ENCODE results near the gene FGD4. TPM values are rescaled to one million over a fixed set of nuclear protein-coding genes. Genes with fewer than 3 reads are reported as not detected.

Gene FGD4
- total and polyA plus RNA-seq, 9 of the 15 experiments (the other 6 are each of a cell fraction or from before 2014, with no cell fraction given) = 0.05 to 0.51 (median 0.27) TPM

GRCh38 chr12:32650508-32650907, 251.2 kb downstream of the FGD4 start:
- Histone ChIP-seq H3K9me1 (ENCODE audit: control insufficient read depth, insufficient read depth, low read length) (no peaks in the 10 kb centered on the region), H4K20me1 (replicated peaks; ENCODE audit: control insufficient read depth, insufficient read depth, low read length) (no peaks in the 10 kb centered on the region), H3K27me3 (ENCODE audit: control insufficient read depth in 2 of 2, insufficient read depth in 2 of 2, low read length in 2 of 2) (peaks cover 10 to 33% of the 10 kb centered on the region in 2 experiments; a peak in 4 of 5 replicates), H3K4me3 (no peak overlapping the region), H3K27ac (ENCODE audit: extremely low read depth, low read depth, low read length) (no peak overlapping the region), H3K4me1 (replicated peaks in 1 of 2; ENCODE audit: control insufficient read depth in 2 of 2, insufficient read depth in 2 of 2, low read length in 2 of 2) (no peaks in the 10 kb centered on the region), H3K4me2 (ENCODE audit: insufficient read depth, low read length) (no peak overlapping the region), H3K79me2 (ENCODE audit: control insufficient read depth, insufficient read depth, low read length) (no peaks in the 10 kb centered on the region), H2AFZ (ENCODE audit: low read depth, low read length) (no peak overlapping the region), H3K9me3 (replicated peaks; ENCODE audit: control insufficient read depth, insufficient read depth, low read depth, low read length) (no peaks in the 10 kb centered on the region), H3K9ac (ENCODE audit: insufficient read depth in 1 of 2, low read depth in 2 of 2, low read length in 2 of 2) (no peak overlapping the region), H3K36me3 (ENCODE audit: control insufficient read depth, insufficient read depth, low read length) (no peaks in the 10 kb centered on the region)
- FAIRE-seq (no peak), ATAC-seq (no peak), DNase-seq (ENCODE audit: extremely low read depth in 1 of 4, low spot score in 3 of 4) (no peak)
- in situ Hi-C loops (cut with MboI) (loop anchor here (10.0 kb wide), 1 partner anchor 286 kb away; no protein-coding TSS in a partner anchor), intact Hi-C loops (cut with micrococcal nuclease) (no loop called here)
- POLR2A ChIA-PET = no interaction called here
- WGBS (ENCODE audit: insufficient coverage, low coverage, missing lambda C conversion rate) = 4% methylated on average over 2 of the region's 2 CpGs
- CTCF ChIA-PET (ENCODE audit: low intra/inter-chr PET ratio) = no interaction called here
- no TSS peak for BruUV-seq (replicated peaks)
- TF ChIP-seq E2F3 (CRISPR knock-in tag; IDR thresholded peaks at IDR 0.05) = no peak
- no peak for TF ChIP-seq NCOA6 (IDR thresholded peaks at IDR 0.05)
- TF ChIP-seq SIN3A (IDR thresholded peaks at IDR 0.05; ENCODE audit: borderline replicate concordance in 2 of 2, control insufficient read depth in 1 of 2, low read depth in 2 of 2, low read length in 2 of 2) = no peak
- no peak for TF ChIP-seq TEAD1 (CRISPR knock-in tag; IDR thresholded peaks at IDR 0.05)
- no peak for TF ChIP-seq TAF15 (IDR thresholded peaks at IDR 0.05; ENCODE audit: low read depth, low read length)
- TF ChIP-seq WHSC1 (IDR thresholded peaks at IDR 0.05; ENCODE audit: low read length) = no peak
- no peak for TF ChIP-seq TCF3 (CRISPR knock-in tag; IDR thresholded peaks at IDR 0.05)
- no peak for TF ChIP-seq NR2F6 (CRISPR knock-in tag; IDR thresholded peaks at IDR 0.05)
- TF ChIP-seq, protein P1, sequence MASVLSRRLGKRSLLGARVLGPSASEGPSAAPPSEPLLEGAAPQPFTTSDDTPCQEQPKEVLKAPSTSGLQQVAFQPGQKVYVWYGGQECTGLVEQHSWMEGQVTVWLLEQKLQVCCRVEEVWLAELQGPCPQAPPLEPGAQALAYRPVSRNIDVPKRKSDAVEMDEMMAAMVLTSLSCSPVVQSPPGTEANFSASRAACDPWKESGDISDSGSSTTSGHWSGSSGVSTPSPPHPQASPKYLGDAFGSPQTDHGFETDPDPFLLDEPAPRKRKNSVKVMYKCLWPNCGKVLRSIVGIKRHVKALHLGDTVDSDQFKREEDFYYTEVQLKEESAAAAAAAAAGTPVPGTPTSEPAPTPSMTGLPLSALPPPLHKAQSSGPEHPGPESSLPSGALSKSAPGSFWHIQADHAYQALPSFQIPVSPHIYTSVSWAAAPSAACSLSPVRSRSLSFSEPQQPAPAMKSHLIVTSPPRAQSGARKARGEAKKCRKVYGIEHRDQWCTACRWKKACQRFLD (CRISPR knock-in tag; IDR thresholded peaks at IDR 0.05) = no peak
- TF ChIP-seq ZBTB9 (CRISPR knock-in tag; IDR thresholded peaks at IDR 0.05) = no peak
- no peak for TF ChIP-seq ZNF184 (CRISPR knock-in tag; IDR thresholded peaks at IDR 0.05)

Measured in K562 (cell line).